NCI-H82 (cell line): ENCODE results near the gene TNC.

Experiments
- DNase-seq: peaks from one replicate; lab custom pipeline; 2025; lab: John Stamatoyannopoulos, UW

TNC gene

DNA sequence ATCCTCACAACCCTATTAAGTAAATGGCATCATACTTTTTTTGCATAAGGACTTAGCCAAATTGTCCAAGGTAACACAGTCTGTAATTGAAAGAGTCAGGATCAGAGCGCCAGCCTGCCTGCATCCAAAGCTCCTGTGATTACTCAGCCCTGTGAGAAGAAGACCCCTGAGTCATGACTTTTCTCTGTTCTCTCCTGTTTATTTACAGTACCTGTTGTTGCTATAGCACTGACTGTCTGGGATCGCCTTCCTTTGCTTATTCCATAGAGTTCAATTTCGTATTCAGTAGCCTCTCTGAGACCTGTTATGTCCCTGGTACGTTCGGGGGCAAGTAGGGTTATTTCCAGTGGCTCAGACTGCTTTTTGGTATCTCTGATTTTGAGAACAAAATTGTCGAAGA, 71.8 kb downstream of the TNC start:
- DNase-seq = no peak

DNA sequence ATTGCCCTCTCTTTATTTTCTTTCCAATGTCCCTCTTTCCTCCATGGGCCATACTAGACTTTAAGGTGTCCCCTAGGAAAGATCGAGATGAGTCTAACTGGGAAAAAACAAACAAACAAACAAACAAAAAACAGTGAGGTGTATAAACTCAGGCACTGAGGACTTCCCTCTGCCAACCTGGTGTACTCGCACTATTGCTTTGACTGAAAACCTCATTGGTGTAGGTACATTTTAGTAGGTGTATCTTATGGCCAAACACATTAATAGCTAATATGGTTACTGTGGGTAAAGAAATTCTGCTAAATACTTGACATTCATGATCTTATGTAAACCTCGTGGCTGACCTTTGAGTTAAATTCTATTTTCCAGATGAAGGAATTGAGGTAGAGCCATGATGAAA, 74.3 kb downstream of the TNC start:
- no peak for DNase-seq

DNA sequence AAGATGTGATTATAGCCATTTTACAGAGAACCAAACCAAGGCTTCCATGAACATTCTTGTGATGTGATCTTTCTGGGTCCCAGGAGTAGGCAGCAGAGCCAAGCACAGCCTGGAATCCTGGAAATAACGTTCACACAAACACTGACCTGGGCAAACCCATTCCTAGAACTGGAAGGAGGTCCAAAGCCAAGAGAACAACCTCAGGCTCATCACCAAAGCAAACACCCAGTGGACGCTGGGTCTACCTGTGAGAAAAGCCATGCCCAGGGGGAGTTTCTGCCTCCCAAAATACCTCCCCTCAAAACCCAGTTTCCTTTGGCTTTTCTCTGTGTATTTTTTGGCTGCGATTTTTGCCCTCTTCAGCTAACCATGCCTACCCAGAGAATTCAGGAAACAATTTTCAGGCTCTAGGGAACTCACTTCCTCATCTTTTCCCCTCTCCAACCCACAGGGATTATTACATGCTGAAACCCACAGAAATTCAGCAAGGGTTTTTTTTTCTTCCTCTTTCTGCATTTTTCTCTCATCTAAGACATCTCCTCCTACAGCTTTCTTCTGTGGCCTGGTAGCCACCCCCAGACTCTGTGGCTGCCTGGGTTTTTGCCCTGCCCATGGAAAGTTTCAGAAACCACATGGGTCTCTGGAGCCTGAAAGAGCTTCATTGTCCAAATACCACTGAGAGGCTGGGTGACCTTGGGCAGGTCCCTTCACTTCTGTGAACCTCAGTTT, 75.0 kb downstream of the TNC start:
- DNase-seq = no peak

DNA sequence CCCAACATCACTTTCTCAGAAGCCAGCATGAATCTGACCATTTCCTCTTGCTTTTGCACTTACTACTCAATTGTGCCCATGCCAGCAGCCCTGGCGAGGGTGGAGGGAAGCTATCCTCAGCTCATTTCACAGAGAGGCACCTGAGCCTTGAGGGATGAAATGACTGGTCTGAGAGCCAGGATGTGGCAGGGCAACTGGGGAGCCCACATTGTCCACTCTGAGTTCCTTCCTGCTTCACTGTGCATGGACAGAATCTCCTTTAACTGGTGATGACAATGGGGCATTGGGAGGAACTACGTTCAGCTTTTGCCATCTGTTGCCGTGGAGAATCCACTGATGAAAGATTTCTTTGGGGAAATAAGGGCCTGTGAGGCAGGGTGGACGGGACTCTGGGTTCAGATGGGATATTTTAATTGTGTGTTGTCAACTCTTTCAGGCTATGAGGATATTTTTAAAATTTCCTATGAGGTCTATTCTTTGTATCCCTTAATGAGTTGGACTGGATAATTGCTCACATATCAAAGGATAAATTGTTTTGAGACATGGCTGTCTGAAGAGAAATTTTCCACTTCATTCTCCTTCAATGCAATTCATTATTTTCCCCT, 78.3 kb downstream of the TNC start:
- DNase-seq = no peak

DNA sequence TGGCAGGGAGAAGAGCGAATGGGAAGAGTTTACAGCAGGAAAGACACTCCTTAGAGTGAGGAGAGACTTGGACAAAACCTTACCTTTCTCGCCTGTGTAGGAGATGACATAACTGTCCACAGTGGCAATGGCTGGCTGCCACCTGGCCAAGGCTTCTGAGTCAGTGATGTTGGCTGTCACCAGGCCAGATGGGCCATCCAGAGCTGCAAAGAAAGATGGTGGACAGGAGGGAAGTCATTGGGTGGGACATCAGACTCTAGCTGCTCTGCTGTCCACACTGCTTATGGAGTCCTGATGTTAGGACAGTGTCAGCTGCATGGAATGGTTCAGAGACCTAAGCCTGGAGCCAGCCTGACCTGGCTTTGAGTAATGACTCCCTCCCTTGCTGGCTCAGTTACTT, 79.8 kb downstream of the TNC start:
- no peak for DNase-seq

DNA sequence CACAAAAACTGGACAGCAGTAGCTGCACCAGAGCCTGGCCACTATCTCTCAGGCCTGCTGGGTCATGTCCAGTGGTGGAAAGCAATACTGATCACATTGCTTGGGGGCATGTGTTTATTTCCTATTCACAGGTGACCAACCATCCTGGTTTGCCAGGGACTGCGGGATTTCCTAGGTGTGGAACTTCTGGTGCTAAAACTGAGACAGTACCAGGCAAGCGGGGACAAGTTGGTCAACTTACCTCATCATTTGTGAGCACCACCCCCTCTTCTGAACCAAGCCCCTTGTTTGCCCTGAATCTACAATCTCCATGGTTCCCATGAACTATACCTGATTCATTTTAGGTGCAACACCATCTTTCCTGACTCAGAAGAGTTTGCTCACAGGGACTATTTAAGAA, 81.3 kb downstream of the TNC start:
- DNase-seq = no peak

DNA sequence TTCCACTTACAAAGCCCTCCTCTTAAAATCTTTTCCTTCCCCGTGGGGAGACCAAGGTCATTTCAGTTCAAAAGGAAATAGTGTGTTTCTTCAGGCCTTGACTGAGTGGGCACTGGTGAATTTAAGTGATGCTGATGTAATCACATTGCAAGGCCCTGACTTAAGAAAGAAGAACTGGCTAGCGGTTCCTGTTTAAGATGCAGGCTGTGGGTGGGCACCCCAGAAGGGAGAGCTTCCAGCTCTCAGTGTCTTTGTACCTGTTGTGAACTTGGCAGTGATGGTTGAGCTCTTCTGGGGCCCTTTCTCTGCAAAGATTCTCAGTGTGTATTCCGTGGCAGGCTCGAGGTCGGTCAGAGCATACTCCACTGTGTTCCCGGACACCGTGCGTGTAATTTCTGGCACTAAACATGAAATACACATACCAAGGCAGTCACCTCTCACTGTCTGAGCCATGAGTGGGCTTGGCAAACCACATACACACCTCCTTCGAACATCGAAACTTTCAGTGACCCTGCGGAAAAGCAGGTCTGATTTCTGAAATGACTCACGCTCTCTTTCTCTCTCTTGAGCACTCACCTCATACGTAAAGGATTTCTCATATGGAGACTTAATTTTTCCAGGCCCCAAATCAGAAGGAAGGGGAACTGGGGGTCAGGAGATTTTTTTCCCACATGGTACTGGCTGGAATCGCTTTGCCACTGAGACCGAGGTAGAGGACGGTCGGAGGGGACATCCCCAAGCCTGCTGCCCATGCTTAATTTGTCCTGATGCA, 81.9 kb downstream of the TNC start:
- no peak for DNase-seq

DNA sequence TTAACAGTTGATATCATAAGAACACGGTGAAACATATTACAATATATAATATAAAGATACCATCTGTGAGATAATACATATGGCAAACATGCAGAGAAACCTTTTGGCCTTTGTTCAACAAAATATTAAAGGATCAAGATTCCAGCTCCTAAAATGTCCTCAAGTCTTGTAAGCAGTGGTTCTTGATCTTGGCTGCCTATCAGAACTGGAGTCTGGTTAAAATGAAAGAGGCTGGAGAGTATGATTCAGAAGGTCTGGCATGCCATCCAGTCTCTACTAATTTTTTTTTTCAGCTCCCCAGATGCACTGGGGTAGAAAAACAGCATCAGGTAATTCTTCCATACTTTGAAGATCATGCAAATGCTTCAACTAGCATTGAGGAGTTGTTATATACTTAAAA, 83.2 kb downstream of the TNC start:
- DNase-seq = no peak

DNA sequence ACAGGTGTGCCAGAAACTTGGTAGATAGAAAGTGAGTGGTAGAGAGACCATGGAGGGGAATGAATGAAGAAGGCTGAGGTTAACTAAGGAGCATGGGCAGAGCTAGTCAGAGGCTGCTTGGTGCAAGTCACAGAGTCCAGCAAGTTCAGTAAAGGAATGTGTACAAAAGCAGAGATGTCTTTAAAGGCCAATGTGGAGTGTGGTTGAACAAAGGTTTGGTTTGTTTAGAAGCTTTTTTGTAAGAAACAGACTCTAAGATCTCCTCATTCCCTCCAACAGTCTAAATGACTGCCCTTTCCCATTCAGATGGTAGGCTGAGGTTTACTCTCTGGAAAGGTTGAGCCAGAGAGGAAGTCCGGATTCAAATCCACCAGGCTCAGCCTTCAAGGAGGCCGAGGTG, 84.2 kb downstream of the TNC start:
- DNase-seq = no peak

DNA sequence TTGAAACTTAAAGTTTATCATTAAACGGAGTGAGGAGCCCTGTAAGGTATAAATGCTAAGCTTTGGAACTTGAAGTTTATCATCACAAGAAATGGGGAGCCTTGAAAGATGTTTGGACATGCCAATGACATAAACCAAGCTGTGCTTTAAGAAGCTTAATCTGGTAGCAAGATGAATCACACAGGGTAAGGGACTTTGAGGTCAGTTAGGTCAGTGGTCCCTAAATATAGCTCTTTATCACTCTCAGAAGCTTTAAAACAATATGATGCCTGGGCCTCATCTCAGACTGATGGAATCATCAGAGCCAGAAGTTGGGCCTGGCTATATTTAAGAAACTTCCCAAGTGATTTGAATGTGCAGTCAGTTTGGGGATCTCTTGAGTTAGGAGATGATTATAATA, 85.7 kb downstream of the TNC start:
- peak; percentile 34 for DNase-seq

DNA sequence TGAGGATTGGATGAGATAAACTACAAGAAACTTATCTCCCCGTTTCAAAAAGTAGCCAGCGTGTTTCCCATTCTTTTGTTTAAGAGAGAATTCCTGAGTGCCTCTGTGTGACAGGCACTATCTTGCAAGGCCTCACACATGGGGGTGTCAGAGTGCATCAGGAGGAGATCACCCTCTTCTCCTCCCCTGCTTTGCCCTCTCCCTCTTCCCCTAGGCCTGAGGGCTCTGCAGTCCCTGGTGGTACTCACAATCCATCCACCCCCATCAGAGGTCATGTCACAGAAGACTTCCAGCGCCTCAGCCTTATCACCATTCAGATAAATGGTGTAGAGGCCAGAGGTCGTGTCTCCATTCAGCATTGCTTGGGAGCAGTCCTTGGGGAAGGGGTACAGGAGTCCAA, 88.0 kb downstream of the TNC start:
- no peak for DNase-seq

DNA sequence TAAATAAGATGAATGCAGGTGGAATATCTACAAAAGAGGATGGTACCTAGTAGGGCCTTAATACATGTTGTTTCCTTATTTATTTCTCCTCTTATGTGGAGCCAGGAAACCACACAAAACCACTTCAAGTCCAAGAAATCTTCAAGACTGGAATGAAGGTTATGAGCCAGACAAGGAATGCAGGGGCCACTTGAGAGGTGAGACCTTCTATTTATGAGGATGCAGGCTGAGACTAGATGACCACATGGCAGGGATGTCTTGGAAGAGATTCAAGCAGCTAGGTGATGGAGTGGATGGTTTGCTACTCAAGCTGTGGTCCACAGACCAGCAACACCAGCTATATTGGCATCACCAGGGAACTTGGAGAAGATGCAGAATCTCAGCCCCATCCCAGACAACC, 92.2 kb downstream of the TNC start:
- DNase-seq = no peak

DNA sequence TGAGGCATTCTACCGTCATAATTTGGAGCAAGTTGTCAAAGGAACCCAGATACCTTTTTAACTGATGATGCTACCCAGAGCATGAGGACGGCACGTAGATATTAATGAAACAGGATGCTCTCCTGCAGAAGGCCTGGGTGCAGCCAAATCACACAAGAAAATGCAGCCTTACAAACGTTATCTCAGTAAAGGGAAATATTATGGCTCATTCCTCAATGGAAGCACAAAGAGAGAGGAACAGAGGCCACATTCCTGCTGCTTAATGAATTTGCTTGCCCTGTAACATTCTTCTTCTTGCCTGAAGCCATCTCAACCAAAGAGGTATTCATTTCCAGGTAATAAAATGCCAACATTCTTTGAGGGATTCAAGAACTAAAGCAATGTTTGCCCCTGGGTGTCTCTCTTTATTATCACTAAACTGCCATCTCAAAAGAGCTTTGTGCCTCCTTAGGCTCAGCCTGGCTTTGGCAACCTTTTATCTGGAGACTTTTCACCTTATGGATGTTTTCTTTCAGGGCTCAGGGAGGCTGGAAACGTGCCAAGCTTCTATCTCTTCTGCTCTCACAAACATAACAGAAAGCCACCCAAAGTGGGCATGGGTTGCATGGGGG, 92.9 kb downstream of the TNC start:
- no peak for DNase-seq

DNA sequence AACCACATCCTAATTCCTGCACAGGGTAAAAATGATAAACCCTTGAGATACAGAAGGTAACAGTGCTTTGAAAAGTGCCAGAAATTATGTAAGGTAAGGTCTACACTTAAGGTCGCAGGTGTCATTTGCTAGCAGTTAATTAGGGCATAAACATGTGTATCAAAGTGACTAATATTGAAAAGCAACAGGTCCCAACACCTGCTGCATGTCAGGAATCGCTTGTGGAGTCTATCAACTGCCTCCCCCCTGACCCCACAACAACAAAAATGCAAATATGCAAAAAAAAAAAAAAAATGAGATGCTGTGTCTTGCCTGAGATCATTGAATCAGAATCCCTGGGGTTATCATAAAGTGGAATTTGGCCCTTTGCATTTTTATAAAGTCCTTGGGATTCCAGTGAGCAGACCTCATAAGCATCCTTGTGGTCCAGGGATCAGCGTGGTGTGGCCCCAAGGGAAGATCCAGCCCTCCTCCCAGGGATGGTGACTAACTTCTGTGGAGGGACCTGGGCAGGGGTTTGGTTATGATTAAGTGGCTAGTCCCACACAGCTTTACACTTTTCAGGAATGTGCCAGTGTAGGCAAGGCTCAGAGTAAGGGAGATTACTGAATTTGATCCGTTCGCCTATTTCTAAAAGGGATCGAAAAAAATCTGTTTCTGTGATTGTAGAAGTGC, 95.1 kb downstream of the TNC start:
- DNase-seq = no peak

DNA sequence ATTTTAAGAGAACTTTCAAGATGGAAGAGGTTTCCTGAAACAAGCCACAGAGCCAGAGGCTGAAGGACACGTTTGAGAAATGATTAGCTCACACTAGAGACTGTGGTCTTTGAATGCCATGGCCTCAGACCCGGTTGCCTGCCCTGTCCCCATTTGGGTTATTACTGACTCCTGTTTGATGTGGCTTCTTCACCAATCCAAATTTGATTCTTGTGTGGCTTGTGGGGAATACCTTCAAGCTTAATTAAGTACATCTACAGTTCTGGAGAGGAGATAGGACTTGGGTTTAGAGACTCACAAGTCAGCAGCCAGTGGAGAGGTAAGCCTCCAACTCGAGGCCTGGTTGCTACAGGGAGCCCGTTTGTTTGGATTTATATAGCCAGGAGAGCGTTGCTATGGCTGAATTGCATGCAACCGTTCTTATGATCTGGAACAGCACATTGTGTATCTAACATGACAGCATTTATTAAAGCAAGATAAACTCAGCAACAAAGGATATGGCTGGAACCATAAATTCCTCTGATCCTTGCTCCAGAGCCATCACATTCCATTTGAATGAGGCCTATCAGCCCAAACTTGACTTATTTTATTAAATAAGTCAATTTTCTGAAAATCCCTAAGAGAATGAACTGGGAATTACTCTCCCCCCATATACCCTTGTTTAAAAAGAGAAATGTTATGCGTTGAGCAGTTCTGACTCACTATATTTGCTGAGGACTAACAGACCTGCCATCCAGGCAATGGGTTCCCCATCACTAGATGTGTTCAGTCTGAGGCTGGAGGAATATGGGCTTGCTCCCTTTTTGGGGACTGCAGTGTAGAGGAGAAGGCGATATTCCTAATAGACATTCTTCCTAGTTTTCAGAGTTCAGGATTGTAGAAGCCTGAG, 99.2 kb downstream of the TNC start:
- no peak for DNase-seq

DNA sequence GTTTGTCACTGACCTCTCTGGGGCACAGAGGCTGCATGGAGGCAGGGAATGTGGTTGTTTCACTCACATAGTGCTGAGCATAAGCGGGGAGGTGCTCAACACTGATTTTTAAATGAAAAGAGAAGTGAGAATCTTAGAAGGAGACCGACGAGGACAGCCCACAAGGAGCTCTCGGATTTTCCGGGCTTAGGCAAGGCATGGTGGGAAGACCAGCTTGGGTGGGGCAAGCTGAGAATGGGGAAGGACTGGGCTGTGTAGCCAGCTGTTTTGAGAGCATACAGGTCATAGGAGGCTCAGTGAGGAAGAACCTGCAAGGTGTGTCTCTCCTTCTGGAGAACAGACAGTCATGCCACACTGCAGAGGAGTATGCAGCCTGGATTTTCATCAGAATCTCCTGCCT, 101.6 kb downstream of the TNC start:
- DNase-seq = no peak

DNA sequence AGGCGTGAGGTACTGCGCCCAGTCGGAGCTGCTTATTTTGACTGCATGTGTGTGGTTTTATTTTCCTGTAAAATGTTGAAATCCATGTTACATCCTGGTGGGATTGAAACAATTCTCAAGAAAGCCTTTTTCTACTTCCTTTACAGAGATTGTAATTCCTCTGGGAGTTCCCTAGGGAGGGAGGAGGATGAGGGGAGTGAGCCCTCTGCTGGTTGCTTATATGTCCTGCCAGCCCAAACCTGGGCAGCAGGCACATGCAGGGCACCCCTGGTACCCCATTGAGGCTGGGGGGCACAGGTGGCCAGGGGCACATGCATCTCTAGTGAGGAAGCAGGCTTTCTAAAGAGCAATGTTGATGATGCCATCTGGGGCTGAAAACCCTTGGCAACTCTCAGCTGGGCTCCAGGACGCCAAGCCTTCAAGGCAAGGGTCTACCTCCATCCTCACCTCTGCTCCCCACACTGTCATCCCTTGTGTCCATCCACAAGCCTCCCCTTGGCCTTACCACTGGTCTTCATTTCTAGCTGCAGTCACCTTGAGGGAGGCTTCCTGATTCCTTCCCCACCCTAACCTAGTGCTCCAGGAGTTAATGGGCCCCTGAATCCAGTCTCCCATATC, 102.8 kb downstream of the TNC start:
- DNase-seq = peak; percentile 68

DNA sequence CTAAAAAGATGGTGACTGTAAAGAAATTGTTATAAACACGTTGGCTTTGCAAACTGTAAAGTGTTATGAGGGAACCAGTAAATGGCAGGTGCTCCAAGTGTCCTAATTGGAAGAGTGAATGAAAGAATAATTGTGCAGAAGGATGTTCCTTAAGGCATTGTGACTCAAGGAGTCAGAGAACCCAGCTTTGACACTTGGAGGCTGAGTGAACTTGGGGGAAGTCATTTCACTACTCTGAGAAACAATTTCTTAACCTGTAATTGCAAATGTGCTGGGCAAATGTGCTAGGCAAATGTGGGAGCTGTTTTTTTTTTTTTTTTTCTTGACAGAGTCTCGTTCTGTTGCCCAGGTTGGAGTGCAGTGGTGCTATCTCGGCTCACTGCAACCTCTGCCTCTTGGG, 103.5 kb downstream of the TNC start:
- DNase-seq = no peak

DNA sequence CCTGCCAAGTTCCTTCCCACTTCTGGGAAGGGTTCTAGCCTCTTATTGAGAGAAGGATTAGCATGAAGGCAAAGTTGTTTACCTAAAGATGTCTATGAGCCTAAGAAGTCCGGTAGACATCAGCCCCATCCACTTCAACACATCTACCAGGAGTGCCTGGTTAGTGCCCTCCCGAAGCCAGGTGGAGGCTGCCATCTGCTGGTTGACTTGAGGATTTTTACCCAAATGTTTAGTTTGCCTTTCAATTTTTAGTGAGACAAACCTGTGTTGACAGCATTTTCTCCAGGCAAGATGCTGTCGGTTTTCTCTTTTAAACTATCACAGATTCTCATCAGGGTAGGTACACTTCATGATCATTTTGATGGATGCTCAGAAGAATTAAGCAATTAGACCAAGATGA, 104.0 kb downstream of the TNC start:
- peak; percentile 86 for DNase-seq

DNA sequence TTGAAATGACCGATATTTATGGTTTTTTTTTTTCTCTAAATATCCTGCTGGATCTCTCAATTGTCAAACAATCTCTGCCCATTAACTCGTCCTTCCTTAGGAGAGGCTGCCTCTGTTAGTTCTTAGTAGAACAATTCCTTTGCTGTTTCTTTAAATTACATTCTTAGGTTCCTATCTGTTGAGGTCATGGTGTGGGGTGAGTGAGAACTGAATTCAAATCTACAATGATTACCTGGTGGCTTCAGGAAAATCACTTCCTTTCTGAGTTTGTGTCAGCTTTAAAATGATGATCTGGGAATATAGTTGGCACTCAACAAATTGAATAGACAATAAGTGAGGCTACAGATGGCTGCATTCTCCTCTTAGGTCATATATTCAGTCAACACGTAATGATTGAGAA, 105.5 kb downstream of the TNC start:
- DNase-seq = no peak

DNA sequence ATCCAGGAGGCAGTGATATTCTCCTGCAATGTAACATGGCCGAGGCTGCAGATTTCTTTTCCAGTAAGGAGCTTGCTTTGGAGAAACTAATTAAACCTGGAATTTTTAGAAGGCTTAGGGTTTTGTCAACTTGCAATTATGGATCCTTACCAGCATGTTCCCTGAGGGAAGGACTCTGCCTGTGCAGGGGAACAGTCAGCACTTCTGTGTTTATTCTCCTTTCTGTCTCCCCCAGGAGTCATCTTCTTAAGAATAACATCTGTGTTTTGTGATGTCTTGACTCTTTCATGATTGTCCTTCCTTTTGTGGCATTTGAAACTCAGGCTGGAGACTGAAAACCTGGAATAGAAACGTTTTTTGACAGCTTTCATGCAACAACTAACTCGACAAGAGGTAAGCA, 107.1 kb downstream of the TNC start:
- no peak for DNase-seq
